Effector CD4-positive, alpha-beta T cell (primary cell): Measurements from ENCODE around the gene KCTD5.
"Not testable (repeated sequence)": the region's sequence is repeated elsewhere in the genome, so short reads cannot be mapped to it uniquely, and the experiment has no call there.

Experiments used
- DNase-seq: peaks from one replicate; pipeline ENCODE4 v3.0.0-alpha.2; 2020
- total RNA-seq: gene quantifications from one replicate; lab custom pipeline; 2026; lab: John Stamatoyannopoulos, UW

The KCTD5 gene, protein sequence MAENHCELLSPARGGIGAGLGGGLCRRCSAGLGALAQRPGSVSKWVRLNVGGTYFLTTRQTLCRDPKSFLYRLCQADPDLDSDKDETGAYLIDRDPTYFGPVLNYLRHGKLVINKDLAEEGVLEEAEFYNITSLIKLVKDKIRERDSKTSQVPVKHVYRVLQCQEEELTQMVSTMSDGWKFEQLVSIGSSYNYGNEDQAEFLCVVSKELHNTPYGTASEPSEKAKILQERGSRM
- total RNA-seq, result 29.3 reads per million, percentile 55 among the genes with 10 or more reads in this experiment

DNA sequence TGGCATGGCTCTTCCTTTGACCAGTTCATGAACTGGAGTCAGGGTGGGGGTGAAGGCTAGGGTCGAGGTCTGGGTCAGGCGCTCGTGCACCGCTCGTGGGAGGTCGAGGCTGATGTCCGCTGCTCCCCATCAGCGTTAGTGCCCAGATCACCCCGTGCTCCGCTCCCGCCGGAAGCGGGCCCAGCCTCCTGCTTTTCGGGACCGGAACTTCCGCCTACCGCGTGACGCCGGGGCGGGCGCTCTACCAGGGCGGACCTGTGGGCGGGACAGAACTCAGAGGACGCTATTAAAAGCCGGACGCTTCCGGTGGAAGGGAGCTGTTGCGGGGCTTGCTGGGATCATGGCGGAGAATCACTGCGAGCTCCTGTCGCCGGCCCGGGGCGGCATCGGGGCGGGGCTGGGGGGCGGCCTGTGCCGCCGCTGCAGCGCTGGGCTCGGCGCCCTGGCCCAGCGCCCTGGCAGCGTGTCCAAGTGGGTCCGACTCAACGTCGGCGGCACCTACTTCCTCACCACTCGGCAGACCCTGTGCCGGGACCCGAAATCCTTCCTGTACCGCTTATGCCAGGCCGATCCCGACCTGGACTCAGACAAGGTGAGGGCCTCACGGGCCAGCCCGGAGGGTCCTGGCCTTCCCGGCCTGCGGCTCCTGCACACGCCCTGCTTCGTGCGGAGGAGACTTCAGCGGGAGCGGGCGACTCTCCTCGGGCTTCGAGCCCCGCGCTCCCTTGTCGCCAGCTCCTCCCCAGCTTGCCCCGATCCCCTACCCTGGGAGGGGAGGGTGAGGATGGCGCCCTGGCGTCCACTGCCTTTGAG, at the start of gene KCTD5:
Gene KCTD5 (plus strand): TSS at position 315 of the 813 bp plus-strand sequence. CDS start 26 bp downstream, at position 341.
- peak; percentile 94 for DNase-seq

DNA sequence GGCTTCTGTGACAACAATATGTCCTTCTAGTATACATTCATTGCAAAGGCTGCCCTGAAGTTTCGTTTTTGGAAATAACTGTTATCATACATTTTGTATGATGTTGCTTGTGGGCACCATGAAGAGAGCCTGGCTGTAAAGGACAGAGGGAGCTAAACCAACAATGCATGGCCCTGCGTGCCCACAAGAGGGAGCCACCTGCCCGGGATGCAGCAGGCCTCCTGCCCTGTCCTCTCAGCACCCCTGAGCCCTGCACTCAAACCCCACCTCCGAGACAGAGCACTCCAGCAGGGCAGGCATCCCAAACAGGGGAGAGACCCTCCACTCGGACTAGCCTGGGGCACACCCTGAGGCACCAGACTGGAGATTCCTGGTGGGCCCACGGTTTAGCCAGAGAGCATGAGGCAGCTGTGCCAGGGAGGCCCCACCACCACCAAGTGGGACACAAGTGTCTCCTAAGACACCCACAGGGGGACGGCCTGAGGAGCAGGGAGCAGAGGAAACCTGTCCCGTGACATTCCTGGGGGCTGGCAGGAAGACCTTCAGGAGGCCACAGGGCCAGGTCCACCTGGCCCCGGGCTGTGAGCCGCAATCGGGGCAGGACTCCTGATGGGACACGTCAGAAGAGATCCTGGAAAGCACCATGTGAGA, 43.1 kb upstream of the KCTD5 start:
- peak; percentile 29 for DNase-seq

DNA sequence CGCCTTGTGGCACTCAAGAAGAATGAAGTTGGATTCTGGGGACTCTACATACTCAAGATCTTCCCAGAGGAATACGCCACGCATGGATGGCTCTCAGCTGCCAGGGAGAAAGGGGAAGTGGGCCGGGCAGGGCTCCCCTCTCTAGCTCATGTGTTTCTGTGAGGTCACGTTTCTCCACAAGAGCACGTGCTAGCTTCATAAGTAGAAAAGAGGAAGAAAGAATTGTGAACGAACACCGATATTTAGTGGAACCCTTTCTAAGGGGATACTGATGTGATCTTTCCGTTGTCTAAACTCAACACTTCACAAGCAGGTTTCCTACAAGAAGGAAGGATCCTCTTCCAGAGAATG, 42.6 kb upstream of the KCTD5 start:
- not testable (repeated sequence) for DNase-seq

DNA sequence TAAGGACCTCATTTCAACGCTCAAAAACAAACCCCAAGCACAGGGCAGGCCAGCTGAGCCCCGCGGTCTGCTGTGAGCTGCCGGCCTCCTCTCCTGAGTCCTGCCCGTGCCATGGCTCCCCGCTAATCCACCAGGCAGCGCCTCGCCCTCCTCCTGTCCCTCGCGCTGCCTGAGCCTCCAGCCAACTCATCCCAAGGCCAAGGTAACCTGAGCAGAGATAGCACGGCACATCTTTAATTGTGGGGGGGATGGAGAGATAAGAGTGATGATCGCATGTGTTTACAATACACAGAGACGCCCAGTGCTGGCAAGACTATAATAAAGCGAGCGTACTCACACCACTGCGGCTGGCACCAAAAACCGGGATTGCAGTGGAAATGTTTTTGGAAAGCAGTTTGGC, 39.8 kb upstream of the KCTD5 start:
- not testable (repeated sequence) for DNase-seq

DNA sequence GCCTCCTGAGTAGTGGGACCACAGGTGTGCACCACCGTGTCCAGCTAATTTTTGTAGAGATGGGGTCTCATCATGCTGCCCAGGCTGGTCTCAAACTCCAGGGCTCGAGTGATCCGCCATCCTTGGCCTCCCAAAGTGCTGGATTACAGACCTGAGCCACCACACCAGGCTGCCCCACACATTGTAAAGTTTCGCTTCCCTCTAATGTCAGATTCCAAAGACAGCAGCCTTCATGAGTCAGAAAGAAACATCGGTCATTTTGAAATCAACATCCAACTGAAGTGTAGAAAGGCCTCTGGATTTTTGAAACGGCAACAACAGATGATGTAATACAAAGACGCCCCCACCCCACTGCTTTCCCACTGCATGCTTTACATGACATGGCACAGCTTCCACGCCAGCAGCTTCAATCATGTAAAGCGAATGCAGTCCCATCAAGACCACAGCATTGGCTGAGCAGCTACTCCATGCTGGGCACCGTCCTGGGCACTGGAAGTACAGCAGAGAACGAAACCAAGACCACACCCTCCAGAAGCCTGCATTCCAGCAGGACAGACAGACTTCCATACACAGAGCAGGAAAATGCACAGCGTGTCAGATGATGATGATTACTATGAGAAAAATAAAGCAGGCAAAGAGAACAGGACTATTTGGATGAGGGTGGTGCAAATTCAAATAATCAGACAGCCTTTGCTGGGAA, 37.4 kb upstream of the KCTD5 start:
- DNase-seq, result not testable (repeated sequence)

DNA sequence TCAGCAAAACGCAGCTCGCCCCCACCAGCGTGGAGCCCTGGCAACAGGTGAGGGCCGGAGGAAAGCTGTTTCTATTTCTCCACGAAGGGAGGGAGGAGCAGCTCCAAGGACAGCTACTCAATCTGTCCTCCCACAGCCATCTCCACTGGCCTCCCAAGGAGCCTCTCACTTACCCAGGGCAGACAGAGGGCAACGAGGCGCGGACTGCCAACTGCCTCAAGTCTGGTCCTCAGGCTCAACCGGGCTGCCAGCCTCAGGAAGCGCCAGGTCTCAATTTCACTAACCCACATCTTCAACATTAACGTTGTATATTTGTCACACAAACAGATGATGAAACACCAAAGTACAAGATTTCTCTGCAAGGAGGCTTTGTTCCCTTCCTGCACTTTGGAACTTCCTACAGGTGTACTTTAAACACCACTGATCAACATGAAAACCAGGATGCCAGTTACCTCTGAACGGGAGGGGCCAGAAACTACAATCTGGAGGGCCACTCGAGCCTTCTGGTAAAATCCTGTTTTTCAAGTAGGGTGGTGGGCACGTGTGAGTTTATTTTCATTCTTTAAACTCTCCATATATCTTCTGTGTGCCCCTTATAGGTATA, 31.0 kb upstream of the KCTD5 start:
- DNase-seq, result not testable (repeated sequence)

DNA sequence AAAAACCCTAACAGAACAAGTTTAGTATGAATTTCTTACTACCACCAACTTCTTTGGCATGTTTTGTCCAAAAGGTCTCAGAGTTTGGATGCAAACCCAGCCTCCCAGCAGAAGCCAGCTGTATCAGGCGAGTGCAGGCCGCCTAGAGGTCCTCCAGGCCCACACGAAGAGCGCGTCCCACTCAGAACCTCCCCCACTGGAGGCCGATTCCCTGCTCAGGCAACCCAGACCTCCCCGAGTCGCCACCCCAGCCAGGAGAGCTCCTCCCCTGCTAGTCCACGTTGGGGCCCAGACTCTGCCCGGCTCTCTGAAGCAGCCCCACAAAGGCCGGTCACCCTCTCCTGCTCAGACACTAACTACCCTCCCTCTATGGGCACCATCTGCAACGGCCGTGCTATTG, 28.4 kb upstream of the KCTD5 start:
- DNase-seq, result not testable (repeated sequence)

DNA sequence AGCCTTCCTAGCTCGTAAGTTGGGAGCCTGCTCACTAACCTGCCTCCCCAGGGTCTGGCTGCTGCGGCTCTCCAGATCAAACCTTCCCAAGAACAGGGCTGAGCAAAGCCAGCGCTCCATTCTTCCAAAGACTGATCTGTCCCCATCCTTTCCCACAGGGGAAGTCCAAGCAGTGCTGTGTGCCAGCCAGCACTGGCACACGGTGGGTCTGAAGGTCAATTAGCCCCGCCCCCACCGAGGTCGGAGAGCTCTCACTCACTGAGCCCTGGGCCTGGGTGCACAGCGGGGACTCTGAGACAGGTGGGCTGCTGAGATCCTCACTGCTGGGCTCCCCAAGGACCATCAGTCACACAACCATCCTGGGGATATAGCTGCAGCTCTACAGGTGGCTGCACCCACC, 27.4 kb upstream of the KCTD5 start:
- not testable (repeated sequence) for DNase-seq

DNA sequence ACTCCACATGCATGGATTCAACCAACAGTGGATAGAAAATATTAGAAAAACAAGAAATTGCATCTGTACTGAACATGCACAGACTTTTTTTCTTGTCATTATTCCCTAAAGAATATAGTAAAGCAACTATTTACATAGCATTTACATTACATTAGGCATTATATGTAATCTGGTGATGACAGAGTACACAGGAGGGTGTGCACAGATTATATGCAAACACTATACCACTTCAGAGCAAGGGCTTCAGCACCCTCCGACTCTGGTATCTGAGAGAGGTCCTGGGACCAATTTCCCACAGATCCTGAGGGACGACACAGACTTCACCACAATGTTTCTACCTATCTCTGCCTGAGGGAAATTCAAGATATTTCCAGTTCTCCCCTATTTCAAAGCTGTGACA, 25.3 kb upstream of the KCTD5 start:
- DNase-seq, result no peak

DNA sequence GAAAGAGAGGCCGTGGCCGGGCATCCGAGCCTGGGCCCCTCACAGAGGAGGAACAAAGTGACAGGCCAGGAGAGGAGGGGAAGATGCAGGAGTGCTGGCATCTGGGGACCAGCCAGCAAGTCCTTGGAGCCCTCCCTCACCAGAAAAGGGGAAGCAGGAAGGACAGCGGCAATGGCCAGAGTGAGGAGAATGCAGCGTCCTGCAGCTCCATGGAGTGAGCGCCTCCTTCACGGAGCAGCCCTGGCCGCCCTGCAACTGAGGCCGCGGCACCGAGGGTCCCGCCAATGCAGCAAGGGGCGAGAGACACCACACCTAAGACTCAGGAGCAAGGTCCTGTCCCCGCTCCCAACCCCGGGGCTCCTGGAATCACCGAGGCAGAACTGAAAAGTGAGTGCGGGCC, 24.5 kb upstream of the KCTD5 start:
- DNase-seq, result not testable (repeated sequence)

DNA sequence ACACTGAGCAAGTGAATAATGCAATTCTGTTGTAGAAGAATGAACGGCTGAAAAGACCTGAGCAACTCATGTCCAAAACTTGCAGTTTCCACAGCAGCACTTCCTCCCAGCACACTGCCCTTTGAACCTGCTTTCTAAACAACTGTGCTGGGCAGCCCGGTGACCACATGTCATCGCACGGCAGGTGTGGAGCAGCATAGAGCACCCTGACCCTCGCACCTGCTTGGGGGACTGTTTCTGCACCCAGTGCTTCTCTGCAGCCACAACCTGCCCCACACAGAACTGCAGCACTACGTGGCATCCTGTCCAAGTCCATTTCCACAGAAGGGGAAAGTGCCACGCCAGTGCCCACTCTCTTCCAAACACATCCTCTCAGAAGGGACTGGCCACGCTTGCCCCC, 22.8 kb upstream of the KCTD5 start:
- DNase-seq, result not testable (repeated sequence)

DNA sequence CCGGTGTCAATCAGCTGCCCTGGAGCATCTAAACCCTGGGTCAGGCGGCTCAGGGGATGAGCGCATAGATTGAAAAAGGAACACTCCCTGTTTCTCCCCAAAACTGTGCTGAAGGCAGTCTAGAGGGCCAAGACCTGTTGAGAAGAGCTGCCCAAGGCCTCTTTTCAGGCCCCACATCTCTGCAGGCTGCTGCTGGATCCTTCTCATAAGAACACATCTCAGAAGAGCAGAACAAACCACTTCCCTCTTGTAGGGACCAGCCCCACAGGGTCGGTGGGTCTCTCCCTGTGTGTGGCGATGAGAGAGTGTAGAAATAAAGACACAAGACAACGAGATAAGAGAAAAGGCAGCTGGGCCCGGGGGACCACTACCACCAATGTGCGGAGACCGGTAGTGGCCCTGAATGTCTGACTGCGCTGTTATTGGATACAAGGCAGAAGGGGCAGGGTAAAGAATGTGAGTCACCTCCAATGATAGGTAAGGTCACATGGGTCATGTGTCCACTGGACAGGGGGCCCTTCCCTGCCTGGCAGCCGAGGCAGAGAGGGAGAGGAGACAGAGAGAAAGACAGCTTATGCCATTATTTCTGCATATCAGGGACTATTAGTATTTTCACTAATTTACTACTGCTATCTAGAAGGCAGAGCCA, 22.2 kb upstream of the KCTD5 start:
- not testable (repeated sequence) for DNase-seq

DNA sequence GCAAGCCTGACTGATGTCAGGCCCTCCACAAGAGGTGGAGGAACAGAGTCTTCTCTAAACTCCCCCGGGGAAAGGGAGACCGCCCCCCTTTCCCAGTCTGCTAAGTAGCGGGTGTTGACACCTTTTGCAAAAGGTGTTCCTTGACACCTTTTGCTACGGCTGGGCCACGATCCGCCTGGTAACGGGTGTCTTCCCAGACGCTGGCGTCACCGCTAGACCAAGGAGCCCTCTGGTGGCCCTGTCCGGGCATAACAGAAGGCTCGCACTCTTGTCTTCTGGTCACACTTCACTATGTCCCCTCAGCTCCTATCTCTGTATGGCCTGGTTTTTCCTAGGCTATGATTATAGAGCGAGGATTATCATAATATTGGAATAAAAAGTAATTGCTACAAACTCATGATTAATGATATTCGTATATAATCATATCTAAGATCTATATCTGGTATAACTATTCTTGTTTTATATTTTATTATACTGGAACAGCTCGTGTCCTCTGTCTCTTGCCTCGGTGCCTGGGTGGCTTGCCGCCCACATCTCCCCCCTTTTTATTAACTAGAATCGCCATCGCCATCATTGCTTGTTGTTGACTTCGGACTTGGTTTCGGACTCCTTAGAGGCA, 21.5 kb upstream of the KCTD5 start:
- peak; percentile 9 for DNase-seq

DNA sequence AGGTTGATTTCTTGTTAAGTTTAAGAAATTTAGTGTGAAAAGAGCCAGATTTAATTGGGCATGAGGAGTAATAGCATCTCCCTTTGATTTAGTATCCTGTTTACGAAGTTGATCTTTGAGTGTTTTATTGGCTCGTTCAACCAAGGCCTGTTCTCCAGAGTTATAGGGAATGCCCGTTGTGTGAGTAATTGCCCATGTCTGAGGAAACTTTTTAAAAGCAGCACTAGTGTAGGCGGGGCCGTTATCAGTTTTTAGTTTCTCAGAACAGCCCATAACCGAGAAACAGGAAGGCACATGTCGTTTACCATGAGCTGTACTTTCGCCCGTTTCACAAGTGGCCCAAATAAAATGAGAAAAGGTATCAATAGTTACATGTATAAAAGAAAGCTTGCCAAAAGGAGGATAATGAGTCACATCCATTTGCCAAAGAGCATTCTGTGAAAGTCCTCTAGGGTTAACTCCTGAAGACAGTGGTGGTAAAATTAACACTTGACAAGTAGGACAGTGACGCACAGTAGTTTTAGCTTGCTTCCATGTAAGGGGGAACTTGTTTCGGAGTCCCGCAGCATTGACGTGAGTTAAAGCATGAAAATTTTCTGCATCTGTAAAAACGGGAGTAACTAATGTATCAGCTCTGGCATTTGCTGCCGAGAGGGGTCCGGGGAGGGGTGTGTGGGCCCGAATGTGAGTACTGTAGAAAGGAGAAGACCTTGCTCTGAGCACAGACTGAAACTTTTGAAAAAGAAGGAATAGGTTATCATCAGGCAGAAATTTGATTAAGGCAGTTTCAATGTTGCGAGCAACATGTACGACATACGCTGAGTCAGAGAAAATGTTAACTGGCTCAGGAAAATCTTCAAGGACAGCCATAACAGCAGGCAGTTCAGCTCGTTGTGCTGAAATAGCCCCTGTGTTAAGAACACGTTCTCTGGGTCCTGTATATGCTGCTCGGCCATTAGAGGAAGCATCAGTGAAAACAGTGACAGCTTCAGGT, 18.5 kb upstream of the KCTD5 start:
- DNase-seq, result no peak

DNA sequence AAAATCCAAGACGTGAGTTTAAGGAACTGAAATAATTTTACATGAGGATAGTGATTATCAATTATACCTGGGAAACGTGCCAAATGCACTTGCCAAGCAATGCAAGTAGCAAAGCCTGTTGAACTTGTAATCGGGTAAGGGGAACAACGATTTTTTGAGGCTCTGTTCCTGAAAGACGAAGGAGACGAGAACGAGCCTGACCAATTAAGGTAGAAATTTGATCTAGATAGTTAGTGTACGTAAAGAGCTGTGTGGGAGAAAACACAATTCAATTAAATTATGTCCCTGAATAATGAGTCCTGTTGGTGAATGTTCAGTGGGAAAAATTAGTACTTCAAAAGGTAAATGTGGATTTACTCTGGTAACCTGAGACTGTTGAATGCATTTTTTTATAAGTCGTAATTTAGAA, 17.7 kb upstream of the KCTD5 start:
- no peak for DNase-seq

DNA sequence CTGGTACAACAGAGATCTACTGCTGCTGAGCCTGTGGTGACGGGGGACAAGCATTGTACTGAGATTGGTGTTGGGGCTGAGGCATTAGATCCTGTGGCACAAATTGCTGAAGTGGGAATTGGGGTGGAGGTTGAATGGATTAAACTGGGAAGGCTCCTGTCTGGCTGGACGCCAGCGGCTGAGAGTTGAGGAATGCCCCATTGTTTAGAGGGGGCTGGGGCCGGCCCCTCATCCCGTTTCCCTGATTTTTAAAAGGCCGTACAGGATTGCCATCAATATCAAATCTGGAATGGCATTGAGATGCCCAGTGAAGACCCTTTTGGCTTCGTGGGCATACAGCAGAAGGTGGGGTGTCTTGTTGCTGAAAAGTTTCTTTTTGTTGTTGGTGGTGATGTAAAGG, 15.7 kb upstream of the KCTD5 start:
- DNase-seq, result not testable (repeated sequence)

DNA sequence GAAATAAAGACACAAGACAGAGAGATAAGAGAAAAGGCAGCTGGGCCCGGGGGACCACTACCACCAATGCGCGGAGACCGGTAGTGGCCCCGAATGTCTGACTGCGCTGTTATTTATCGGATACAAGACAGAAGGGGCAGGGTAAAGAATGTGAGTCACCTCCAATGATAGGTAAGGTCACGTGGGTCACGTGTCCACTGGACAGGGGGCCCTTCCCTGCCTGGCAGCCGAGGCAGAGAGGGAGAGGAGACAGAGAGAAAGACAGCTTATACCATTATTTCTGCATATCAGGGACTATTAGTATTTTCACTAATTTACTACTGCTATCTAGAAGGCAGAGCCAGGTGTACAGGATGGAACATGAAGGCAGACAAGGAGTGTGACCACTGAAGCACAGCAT, 12.7 kb upstream of the KCTD5 start:
- DNase-seq, result not testable (repeated sequence)

DNA sequence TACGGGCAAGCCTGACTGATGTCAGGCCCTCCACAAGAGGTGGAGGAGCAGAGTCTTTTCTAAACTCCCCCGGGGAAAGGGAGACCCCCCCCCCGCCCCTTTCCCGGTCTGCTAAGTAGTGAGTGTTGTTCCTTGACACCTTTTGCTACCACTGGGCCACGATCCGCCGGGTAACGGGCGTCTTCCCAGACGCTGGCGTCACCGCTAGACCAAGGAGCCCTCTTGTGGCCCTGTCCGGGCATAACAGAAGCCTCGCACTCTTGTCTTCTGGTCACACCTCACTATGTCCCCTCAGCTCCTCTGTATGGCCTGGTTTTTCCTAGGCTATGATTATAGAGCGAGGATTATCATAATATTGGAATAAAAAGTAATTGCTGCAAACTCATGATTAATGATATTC, 12.3 kb upstream of the KCTD5 start:
- peak; percentile 38 for DNase-seq

DNA sequence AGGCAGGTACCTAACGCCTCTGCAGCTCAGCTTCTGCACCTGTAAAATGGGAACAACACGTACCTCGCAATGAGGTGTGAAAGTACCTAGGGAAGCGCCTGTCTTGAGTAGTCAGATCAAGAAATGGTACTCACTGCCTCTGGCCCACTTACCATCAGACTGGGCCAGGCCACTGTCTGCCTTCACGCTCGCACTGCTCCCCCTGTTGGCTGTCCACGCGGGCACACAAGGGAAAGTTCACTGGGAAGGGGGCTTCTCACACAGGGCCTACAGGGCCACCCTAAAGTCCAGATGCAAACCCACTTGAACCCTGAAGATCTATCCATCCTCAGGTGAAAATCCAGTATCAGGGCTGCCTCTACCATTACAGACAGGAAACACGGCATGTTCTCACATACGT, 11.1 kb upstream of the KCTD5 start:
- not testable (repeated sequence) for DNase-seq

DNA sequence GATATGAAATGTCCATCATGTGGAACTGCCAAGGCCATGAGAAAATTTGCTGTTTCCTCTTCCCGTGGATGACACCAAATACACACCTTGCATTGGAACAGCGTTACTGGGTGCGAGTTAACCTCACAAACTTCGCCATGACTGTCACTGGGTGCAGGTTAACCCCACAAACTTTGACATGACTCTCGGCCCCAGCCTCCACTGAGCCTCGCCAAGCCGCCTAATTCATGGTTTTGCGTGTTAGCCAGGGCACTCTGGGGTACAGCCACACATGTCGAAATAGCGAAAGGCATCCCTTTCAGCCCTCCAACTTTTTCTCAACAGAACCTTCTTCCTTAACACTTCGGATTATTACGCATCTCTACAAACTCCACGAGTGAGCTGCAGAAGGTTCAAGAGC, 10.6 kb upstream of the KCTD5 start:
- no peak for DNase-seq
